Measurements from ENCODE around the gene EFCAB9. TPM values are rescaled to one million over a fixed set of nuclear protein-coding genes. Genes with fewer than 3 reads are reported as not detected.

EFCAB9 gene
- total RNA-seq, 1 experiment from 2014 or later = not detected

GRCh38 chr5:172166030-172166826, 27.7 kb upstream of the EFCAB9 start:
- H3K4me1 Mint-ChIP-seq = no peaks in the 10 kb centered on the region
- no peaks in the 10 kb centered on the region; the same call in 1 of the 2 replicates for H3K36me3 Mint-ChIP-seq
- no peak overlapping the region for H3K27ac Mint-ChIP-seq
- H3K4me3 Mint-ChIP-seq = no peak overlapping the region
- no peaks in the 10 kb centered on the region for H3K27me3 Mint-ChIP-seq (ENCODE audit: low read depth)
- ChIA-PET POLR2A (no interaction called here), CTCF (interaction anchor here (1.4 kb wide), 1 partner anchor 13 kb away, joined by 3 read pairs; no protein-coding TSS in a partner anchor)
- no peak for ATAC-seq
- DNase-seq (ENCODE audit: low spot score) = no peak
- H3K9me3 Mint-ChIP-seq = no peaks in the 10 kb centered on the region
- TF ChIP-seq FOXJ3 (CRISPR knock-in tag; IDR thresholded peaks at IDR 0.05; ENCODE audit: borderline replicate concordance) (no peak), ZNF416 (CRISPR knock-in tag; IDR thresholded peaks at IDR 0.05) (no peak), KAT7 (CRISPR knock-in tag; IDR thresholded peaks at IDR 0.05; ENCODE audit: borderline replicate concordance) (no peak), ETV6 (CRISPR knock-in tag; IDR thresholded peaks at IDR 0.05) (no peak), JAZF1 (CRISPR knock-in tag; IDR thresholded peaks at IDR 0.05) (no peak), USF2 (CRISPR knock-in tag; IDR thresholded peaks at IDR 0.05) (no peak), SMAD4 (CRISPR knock-in tag; IDR thresholded peaks at IDR 0.05) (no peak), ZNF219 (CRISPR knock-in tag; IDR thresholded peaks at IDR 0.05; ENCODE audit: borderline replicate concordance) (no peak), ZNF121 (CRISPR knock-in tag; IDR thresholded peaks at IDR 0.05) (no peak), ZNF263 (CRISPR knock-in tag; IDR thresholded peaks at IDR 0.05; ENCODE audit: low read depth) (no peak), ZNF532 (CRISPR knock-in tag; IDR thresholded peaks at IDR 0.05; ENCODE audit: borderline replicate concordance) (no peak), E2F4 (CRISPR knock-in tag; IDR thresholded peaks at IDR 0.05; ENCODE audit: borderline replicate concordance, low read depth) (no peak), OVOL2 (CRISPR knock-in tag; IDR thresholded peaks at IDR 0.05; ENCODE audit: borderline replicate concordance) (no peak), GABPB1 (CRISPR knock-in tag; IDR thresholded peaks at IDR 0.05) (no peak), MLX (CRISPR knock-in tag; IDR thresholded peaks at IDR 0.05) (no peak), GTF2I (CRISPR knock-in tag; conservative IDR thresholded peaks at IDR 0.05) (no peak), NR3C1 (CRISPR knock-in tag; conservative IDR thresholded peaks at IDR 0.05; ENCODE audit: low read depth) (no peak), ZNF281 (CRISPR knock-in tag; IDR thresholded peaks at IDR 0.05) (no peak), ATF3 (CRISPR knock-in tag; conservative IDR thresholded peaks at IDR 0.05) (no peak)

Measured in WTC11 (cell line).